ENCODE measurements around the gene ADAMTSL4.

DNA sequence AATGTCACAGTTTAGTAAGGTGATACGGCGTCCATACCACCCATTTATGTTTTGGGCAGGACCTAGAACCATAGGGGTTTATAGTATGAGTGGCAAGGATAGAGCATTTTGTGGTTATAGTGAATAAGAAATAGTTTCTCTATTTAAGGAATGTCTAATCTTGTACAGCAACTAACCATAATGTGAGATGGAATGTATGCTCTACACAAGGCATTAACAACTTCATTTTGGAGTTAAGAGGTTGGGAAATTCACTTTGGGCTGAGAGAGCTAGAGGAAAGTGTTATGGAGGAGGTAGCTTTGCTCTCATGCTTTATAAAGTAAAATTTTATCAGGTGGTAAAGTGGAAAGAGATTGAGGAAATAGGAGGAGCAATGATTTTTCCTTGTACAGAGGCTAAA, 33.2 kb downstream of the ADAMTSL4 start:
- no peak for TF ChIP-seq CTCF (IDR thresholded peaks at IDR 0.05)
- no peak for TF ChIP-seq POLR2A (IDR thresholded peaks at IDR 0.05)
- TF ChIP-seq POLR2AphosphoS5 (IDR thresholded peaks at IDR 0.05), result no peak
